ENCODE data around the gene GRIN2A. TPM values are rescaled to one million over a fixed set of nuclear protein-coding genes. Genes with fewer than 3 reads are reported as not detected.

GRIN2A gene
- polyA plus RNA-seq, 4 donors = 0.66 to 6.5 (median 5.9) TPM

DNA sequence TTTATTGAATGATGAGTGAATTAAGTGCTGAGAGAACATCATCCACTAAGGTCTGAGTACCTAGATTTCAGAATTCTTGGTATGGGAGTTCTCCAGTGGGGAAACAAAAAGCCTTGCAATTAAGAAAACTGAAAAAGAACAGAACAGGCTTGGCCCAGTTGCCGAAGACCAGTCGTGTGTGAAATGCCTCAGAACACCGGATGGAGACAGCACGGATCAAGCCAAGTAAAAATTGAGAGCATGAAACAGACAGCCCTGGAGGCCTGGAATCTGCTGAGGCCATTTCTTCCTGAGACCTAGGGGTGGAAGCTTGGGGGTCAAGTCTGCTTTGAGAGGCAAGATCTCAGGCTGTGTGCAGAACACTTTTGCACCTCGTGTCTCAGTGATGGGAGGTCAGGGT lies 43.3 kb downstream of the GRIN2A start:
- DNase-seq (ENCODE audit: low read depth in 4 of 4, low spot score in 3 of 4) = no peak

DNA sequence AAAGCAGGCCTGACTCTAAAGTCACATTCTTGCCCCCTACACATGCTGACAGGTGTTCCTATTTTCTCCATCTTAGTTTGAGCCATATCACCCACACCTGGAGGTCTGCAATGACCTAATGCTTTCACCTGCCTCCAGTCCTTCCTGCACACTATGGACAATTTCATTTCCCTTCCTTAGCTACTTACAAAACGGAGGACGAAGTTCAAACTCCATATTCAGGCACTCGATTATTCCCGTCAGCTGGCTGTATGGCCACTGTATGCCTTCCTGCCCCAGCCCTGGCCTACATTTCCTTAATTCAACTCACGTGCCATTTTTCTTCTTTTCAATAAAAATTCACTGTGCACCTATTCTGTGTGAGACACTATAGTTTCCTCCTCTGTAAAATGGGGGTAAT lies 44.9 kb downstream of the GRIN2A start:
- no peak for DNase-seq (ENCODE audit: low read depth in 4 of 4, low spot score in 3 of 4)

DNA sequence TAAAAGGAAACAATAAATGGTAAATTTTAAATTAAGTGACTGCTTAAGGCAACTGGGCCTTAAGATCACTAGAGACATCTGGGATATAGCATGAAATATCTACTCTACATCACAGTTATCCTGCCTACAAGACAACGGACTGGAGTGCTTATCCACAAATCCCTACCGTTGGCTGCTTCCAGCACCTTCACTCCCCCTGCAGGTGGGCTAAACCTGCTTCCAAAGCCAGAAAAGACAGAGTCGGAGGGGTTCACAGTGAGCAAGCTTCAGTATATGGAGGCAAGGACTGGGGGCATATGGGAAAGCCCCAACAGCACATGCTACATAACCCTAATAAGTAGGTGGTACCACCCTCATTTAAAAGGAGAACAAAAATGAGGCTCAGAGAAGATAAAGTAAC lies 45.3 kb downstream of the GRIN2A start:
- no peak for DNase-seq (ENCODE audit: low read depth in 4 of 4, low spot score in 3 of 4)

DNA sequence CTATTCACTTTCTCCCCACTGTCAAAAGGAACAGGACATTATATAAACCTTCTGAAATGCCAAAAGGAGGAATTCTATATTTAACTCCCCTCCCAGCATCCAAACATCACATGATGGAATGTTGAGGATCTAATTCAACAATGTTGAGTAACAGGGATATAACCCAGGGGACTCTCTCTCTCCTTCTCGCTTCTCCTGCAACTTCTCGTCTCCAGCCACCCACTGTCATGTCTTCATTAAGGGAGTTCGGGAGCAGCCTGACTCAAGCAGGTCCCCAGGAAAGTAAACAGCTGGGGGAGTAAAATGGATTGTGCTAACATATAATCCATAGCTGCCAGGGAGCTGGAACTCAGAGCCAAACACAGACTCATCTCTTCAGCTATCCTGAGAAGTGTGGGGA lies 51.7 kb downstream of the GRIN2A start:
- DNase-seq (ENCODE audit: low read depth in 4 of 4, low spot score in 3 of 4) = no peak

DNA sequence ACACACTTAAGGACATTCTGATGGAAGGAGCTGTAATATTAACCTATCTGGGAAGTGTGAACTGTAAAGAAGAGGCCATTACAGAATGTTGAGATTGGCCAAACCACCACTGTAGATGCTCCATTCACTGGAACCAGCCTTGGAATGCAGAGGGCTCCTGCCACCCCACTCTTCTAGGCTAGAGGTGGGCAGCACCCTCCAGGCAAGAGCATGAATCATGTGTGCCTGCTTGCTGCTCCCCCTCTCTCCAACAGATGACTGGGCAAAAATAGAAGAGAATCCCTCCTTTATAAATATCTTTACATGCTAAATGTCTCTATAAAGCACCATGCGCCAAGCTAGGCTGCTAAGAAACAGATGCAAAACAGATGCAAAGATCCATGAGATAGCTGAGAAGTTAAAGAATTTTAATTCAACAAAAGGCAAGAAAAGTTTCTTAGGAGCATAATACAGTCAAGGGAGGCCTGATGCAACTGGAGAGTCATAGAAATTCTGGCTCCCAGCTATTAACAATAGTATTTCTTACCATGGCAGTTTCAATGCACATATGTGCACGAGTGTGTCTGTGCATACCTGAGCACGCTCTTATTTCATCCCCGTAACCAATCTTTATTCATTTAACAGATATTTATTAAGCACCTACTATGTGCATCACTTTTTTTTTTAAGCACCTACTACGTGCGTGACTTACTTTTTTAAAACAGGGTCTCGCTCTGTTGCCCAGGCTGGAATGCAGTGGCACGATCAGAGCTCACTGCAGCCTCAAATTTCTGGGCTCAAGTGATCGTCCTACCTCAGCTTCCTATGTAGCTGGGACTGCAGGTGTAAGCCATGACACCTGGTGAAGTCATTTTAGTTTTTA lies 53.6 kb downstream of the GRIN2A start:
- no peak for DNase-seq (ENCODE audit: low read depth in 4 of 4, low spot score in 3 of 4)

DNA sequence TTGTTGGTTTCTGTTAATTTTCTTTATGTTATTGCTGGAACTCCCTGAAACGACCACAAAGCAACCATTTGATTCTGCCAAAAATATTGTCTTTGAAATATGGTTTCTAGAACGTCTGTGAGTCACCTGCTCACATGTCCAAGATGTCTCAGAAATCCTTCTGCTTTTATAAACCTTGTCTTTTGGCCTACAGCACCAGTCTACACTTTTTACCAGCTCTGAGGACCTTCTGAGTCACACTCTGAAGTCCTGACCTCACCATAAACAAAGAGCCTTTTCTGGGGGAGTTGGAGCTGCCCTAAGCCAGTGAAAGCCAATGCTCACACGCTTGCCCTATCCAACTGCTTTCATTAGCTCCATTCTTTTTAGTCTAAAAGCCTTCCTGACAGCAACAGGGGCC lies 55.5 kb downstream of the GRIN2A start:
- no peak for DNase-seq (ENCODE audit: low read depth in 4 of 4, low spot score in 3 of 4)

DNA sequence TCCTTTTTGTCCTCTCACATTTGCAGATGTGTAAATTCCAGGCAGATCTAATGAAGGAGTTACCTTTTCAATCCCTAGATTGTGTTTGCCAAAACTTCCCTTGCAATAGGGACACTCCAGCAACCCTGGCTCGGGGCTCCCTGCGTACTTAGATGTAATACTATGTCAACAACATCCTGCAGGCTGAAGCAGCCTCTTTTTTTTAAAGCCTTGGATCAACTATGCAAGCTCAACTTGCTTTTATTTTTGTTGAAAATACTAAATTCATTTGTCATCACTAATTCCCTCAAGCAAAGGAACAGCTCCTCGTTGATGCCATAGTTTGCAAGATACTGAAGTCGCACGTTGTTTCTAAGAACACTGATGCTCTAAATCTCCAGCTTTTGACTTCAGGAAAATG lies 59.1 kb downstream of the GRIN2A start:
- no peak for DNase-seq (ENCODE audit: low read depth in 4 of 4, low spot score in 3 of 4)

DNA sequence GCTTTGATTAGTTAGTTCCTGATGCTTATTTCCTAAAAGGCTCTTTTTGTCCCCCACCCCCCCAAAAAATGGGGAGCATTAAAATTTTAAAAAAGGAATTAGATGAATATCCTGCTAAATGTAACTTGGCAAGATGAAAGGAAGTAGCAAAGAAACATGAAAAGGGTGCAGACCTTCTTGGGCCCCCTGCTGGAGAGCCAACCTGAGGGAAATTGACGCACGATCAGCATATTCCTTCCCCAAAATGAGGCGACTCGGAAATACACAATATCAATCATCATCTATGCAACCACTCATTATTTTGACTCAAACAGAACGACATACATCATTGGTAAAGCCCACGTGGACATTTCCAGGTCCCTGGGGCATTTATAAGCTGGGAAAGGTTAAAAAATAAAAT lies 59.7 kb downstream of the GRIN2A start:
- no peak for DNase-seq (ENCODE audit: low read depth in 4 of 4, low spot score in 3 of 4)

DNA sequence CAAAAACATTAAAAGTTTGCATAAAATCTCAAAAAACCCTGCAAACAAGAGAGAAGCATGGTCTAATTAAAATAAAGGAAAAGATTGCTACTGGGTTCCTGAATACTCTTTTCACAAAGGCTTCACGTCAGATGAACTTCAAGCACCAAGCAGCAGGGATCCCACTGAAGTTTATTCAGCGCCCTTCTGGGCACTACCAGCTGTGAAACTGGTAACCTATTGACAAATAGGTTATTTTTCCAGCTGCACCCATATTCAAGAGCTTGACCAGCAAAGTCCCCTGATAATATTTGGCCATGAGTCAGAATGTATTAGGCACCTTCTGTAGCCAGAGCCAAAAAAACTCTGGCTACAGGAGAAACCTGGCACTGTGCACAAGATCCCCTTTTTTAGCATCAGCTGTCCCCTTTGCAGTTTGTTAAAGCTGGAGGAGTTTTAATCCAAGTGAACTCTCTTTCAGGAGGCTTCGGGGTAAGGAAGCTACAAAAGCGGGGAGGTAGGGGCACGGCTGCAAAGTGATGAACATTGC lies 60.3 kb downstream of the GRIN2A start:
- no peak for DNase-seq (ENCODE audit: low read depth in 4 of 4, low spot score in 3 of 4)

DNA sequence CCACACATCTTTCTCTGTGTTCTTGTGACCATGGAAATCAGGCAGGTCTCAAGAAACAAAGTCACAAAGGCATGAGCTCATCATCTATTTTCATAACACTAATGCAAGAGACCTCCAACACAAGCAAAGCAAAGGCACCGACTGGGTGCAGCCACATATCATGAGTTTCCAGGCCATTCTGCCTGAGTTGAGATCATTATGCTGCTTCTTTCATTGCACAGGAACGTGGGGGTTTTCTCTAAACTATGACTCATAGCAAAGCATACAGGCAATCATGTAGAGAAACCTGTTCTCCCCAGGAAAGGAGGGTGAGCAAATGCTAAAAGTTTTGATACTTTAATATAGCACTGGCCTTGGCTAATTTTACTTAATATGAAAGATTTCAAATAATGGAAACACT lies 60.7 kb downstream of the GRIN2A start:
- DNase-seq (ENCODE audit: low read depth in 4 of 4, low spot score in 3 of 4) = no peak

DNA sequence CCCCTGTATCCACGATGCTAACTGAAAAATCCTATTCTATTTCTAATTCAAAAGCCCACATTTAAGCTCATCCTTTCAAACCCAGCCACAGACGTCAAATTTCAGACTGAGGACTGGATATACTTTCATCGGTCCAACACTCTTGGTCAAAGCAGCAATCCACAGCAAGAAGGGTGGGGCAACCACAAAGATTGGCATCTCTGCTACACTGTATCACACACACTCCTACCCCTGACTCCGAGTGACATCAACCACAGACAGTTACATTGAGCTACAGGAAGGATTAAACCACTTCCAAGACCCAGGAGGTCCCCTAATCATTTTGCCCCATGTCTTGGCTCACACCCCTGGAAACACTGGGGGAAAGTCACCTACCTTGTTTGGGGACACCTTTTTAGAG lies 61.3 kb downstream of the GRIN2A start:
- no peak for DNase-seq (ENCODE audit: low read depth in 4 of 4, low spot score in 3 of 4)

DNA sequence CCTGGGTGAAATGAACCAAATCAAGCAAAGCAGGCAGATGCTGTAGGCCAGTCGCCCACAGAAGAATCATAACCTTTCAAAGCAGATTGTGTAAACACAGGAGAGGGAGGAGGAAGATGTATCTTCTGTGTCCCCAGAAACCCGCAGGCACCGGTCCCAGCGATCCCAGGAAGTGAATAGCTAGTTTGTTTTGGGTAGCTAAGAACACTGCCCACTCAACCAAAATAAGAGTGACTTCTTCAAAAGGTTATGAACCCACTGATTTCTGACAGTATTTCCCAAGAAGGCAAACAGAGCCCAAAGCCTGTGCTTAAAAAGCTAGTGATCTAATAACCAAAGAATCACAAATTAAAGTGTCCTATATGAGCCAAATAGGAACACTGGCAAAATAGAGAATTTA lies 67.8 kb downstream of the GRIN2A start:
- DNase-seq (ENCODE audit: low read depth in 4 of 4, low spot score in 3 of 4) = no peak

DNA sequence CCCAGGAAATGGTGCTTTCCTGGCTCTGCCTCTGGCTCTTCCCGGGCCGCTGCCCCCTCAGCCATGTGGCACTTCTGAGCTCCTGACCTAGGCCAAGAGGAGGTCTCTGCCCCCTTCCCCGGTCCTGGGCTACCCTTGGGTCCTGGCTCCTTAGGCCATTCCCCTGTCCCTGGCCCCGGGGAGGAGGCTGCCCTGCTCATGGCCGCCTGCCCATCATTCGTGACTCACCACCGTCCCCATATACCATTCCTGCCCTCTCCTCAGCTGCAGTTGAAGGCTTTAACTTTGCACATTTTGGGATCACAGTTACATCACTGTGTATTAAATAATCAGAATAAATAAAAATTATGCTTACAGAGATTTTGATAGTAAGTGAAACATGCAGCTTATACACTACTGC lies 69.0 kb downstream of the GRIN2A start:
- DNase-seq (ENCODE audit: low read depth in 4 of 4, low spot score in 3 of 4) = no peak

DNA sequence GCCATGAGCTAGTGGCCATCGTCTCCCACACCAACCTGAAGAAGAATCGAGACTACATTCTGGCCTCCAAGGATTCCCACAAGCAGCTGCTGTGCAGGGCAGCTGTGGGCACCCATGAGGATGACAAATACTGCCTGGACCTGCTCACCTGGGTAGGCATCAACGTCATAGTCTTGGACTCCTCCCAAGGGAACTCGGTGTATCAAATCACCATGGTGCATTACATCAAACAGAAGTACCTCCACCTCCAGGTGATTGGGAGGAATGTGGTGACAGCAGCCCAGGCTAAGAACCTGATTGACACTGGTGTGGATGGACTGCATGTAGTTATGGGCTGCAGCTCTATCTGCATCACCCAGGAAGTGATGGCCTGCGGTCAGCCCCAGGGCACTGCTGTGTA lies 70.2 kb downstream of the GRIN2A start:
- DNase-seq (ENCODE audit: low read depth in 4 of 4, low spot score in 3 of 4) = no peak

DNA sequence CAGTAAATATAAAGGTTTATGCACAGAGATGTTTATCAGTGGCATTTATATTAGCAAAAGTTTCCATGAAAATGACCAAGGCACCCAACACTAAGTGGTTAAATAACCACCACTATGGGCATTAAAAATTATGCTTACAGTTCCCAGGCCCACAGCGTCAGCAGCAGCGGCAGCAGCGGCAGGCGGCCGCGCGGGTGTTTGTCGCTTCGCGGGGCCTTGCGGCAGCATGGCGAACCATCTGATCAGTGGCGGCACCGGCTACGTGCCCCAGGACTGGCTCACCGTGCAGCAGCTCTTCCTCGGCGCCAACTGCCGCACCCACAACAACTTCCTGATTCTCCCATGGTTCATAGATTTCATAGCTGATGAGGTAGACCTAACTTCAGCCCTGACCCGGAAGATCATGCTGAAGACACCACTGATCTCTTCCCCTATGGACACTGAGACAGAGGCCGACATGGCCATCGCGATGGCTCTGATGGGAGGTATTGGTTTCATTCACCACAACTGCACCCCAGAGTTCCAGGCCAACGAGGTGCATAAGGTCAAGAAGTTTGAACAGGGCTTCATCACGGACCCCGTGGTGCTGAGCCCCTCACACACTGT lies 71.0 kb downstream of the GRIN2A start:
- no peak for DNase-seq (ENCODE audit: low read depth in 4 of 4, low spot score in 3 of 4)

DNA sequence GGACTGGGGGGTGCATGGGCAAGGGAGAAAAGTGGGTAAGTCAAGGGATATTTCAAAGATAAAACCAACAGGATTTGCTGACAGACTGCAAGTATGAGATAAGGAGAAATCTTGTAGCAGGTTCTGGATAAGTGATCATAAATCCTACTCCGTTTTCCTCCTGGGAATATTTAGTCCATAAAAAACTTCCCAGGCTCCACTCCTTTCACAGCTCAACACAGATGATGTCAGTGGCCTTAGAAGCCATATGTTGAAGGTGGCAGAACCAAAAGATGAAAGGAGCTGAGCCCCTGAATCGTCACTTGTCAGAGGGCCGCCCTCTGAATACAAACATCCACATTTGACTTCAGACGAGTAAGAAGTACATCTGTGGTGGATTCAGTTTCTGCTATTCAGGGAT lies 71.7 kb downstream of the GRIN2A start:
- no peak for DNase-seq (ENCODE audit: low read depth in 4 of 4, low spot score in 3 of 4)

DNA sequence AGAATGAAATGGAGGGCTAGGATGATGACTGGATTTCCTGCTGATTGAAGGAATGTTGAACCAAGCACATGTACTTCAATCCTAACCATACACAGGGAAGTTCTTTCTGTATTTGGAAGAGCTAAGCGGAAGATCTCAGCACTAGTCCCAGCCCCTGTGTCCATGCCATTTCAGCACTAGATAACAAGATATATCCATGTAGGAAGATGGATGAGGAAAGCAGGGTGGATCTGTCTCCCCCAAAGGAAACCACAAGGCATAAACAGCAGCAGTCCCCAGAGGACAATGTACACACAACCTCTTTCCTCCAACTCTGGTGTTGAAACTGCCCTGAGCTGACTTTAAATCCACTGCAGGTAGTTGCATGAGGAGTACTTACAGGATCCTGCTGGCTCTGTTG lies 75.1 kb downstream of the GRIN2A start:
- DNase-seq (ENCODE audit: low read depth in 4 of 4, low spot score in 3 of 4) = no peak

DNA sequence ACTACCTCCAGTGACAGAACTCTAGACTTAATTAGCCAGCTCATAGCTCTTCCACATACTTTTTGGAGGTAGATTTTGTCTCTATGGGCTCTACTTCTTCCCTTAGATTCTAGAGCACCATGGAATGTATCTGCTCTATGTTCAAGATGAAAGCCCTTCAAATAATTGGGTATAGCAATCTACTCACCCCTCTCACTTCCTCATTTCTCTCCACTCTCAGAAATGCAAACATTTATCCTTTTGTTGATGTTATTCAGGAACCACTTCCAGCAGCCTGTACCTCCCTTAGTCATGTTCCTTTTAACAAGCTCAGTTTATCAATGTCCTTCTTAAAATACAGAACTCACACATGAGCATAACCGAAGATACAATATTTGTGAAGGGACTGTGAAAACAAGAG lies 78.5 kb downstream of the GRIN2A start:
- no peak for DNase-seq (ENCODE audit: low read depth in 4 of 4, low spot score in 3 of 4)

DNA sequence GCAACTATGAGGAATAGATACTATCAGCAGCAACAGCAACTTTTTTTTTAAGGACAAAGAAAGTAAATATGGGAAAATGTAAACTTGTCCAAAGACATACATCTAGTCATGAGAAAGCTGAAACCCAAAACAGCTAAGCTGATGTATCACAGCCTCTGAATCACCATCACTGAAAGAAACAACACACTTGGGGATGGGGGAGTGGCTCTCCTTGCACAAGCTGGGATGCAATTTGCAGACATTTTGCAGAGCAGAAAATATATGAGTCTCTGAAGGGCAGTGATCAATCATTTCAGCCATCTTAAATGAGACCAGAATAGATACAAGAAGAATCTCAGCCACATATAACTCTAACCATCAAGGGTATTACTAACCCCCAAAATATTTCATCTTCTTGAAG lies 79.1 kb downstream of the GRIN2A start:
- no peak for DNase-seq (ENCODE audit: low read depth in 4 of 4, low spot score in 3 of 4)

DNA sequence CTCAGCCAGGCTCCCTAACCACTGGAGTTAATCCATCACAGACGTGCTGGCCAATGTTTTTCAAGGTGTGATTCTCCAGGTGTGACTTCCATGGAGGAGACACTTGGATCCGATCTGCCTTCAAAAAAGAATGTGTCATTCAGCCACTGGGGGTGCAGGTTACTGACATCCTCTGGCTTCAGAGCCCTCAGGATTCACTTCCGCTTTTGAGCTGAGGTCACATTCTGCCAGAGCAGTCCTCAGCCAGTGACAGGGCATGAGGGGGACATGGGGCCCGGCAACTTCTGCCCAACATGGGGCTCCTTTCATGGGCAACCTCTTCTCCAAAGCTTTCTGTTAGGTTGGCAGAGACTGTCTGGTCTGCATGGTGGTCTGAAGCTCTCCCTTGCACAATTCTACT lies 81.4 kb downstream of the GRIN2A start:
- DNase-seq (ENCODE audit: low read depth in 4 of 4, low spot score in 3 of 4) = no peak

DNA sequence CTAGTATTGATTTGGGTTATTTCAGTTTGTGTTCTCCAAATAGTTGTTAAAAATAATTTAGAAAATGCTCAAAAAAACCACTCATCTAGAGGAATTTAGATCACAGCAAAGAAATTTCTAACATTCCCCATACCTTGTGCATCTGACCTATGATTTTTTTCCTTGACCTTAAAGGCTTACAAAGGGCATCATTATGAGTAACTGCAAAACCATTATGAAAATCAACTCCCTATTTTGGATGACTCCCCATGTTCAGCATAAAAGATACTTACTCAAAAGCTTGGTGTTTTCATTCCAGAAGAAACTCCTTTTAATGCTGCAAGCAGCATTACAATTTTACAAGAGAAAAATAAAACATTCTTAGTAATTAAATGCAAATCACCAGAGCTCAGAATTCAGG lies 83.2 kb downstream of the GRIN2A start:
- DNase-seq (ENCODE audit: low read depth in 4 of 4, low spot score in 3 of 4) = no peak

DNA sequence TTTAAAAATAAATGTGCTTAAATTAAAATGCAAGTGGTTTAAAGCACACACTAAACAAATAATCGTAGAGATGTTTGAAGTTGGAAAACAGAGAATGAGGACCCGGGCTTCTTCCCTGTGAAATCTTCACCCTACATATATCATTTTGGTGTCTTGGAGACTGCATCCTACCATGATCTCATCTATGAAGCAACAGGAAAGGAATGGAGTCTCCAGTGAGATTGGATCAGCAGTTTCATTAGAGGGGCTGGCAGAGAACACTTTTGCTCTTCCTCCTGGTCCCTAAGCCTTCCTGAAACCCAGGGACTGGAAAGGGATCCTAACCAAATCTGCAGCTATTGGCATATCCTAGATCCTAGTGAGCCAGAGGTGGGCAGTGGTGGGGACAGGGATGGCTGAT lies 85.0 kb downstream of the GRIN2A start:
- DNase-seq (ENCODE audit: low read depth in 4 of 4, low spot score in 3 of 4) = no peak

All from left renal pelvis (tissue), 4 donors.